HG03064 (cell line): ENCODE data around the gene FOXK1.

Experiments used
- ATAC-seq: cut with Tn5 transposase; IDR thresholded peaks from one replicate; pipeline ENCODE4 v1.9.1; 2021; ENCODE audit warnings: low read depth; ENCODE audit not compliant: unreplicated experiment

The FOXK1 gene

GRCh38 chr7:4762121-4763055 is 80.3 kb downstream of the FOXK1 start:
- ATAC-seq = no peak

DNA sequence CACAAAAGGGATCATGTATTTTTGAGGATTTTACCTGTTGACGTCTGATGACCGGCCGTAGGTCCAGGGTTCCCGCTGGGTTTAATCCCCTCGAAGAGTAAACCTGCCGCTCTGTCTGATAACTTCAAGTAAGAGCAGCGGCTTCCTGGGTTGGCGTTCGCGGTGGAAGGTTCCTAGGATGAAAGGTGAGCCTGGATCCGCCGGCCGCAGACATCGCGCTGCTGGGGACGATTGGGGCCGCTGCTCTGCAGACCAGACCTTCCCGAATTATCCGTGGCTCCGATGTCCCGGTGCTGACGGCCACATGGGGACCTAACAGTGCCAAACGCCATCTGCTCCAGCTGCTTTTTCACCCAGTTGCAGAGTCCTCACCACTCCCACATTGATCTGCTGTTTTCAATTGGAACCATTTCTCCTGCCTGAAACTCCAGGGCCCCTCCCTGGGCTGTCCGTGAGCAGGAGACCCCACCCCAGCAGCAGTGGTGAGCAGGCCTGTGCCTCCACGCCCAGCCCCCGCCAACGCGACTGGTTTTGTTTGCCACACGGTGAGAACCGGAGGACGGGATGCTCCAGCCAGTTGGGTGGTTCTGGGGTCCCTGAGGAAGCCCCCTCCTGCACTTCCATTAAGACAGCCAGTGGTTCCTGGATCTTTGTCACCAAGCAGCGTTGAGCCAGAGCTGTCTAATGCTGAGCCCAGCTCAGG is 81.1 kb downstream of the FOXK1 start:
- ATAC-seq = no peak

GRCh38 chr7:4763794-4764185 is 81.7 kb downstream of the FOXK1 start:
- ATAC-seq = no peak

- no peak for ATAC-seq
Measured at GRCh38 chr7:4764402-4765007, 82.4 kb downstream of the FOXK1 start.

DNA sequence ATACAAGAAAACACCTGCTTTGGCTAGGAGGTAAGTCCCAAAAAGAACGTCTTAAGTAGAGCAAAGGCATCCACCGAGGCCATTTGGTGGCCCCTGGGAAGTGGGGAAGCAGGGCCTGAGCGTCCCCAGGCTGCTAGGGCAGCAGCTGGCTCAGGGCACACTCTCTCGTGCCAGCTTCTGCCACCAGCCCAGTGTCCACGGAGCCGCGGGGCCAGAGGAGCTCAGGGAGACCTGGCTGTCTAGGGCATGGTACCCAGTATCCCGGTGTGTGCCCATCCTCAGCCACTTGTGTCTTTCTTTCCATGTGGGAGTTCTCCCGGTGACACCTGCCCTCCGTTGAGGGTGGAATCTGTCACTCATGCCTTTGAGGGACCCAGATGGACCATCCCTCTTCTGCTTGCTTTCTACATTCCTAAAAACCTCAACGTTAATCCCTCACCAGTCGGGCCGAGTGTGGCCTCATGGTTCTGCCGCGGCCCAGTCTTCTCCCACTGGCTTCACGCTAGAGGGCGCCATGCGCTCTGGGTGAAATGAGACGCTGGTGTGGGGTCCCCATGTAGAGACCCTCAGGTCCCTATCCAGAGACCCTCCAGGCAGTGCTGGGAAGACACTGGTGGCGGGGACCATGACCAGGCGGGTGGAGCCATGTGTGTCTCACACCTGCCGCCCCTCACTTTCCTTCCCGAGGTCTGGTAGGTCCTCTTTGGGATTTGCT is 83.8 kb downstream of the FOXK1 start:
- ATAC-seq = no peak

DNA sequence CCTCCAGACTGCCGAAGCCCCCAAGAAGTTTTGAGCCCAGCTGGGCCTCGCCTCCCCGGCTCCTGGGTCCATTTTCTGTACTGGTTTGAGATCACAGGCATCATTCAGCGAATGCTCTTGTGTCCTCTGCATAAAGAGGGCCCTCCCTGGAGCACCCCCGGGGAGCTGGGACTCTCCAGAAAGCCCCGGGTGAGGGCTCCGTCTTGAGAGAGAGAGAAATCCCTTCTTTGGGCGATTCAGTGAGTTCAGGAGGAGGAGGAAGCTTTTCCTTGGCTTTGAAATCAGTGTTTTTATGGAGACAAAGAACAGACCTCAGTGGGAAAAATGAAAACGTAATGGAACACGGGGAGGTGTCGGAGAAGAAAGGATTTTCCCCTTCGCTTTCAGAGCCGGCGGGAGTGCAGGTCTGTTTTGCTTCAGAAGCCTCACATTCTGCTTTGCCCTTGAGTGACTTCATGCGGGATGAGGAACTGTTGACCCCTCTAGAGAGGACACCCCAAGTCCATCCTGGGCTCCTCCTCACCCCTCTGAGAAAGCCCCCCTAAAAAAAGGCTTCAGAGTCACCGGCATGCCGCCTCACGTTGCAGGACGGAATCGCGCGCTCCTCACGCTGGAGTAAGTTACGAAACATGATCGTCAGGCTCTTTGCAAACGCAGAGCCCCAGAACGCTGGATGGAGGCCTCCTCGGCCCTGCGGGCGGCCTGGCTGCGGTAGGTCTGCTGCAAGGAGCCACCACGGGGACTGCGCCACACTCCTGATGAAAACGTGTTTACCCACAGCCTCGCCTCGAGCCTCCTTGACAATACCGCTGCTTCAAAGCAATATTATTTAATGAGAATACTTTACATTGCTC is 84.8 kb downstream of the FOXK1 start:
- no peak for ATAC-seq

GRCh38 chr7:4768597-4769569 is 86.8 kb downstream of the FOXK1 start:
- ATAC-seq = no peak

GRCh38 chr7:4769761-4770160 is 87.7 kb downstream of the FOXK1 start:
- ATAC-seq = no peak

DNA sequence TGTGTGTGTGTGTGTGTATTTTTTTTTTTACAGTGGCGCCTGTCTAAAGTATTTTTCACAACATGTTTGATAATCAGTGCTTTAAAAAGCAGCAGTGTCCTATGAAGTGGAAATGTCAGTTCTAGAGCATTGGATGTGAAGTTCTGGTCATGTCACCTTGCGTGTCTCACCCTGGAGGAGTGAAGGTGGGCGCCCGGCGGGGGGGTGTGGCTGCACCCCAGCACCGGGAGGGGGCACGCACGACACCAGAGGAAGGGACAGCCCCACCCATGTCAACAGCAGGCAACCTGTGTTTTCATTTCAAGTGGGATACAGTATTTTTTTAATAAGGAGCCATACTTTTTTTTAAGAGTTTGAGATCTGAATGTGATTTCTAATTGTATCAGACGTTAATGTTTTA is 88.8 kb downstream of the FOXK1 start:
- ATAC-seq = no peak

DNA sequence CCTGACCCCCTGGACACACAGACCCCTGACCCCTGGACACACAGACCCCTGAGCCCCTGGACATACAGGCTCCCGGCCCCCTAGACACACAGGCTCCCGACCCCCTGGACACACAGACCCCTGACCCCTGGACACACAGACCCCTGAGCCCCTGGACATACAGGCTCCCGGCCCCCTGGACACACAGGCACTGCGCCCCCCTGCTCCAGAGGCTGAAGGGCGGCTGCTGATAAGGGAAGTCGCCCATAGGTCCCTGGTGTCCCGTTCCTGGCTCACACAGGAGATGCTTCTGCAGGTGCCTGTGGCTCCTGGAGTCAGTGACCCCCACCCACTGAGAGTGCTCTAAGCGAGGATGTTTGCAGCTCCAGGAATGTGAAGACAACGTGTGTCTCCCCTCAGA is 89.6 kb downstream of the FOXK1 start:
- ATAC-seq = no peak

- ATAC-seq = no peak
Measured at GRCh38 chr7:4772306-4772705, 90.2 kb downstream of the FOXK1 start.

DNA sequence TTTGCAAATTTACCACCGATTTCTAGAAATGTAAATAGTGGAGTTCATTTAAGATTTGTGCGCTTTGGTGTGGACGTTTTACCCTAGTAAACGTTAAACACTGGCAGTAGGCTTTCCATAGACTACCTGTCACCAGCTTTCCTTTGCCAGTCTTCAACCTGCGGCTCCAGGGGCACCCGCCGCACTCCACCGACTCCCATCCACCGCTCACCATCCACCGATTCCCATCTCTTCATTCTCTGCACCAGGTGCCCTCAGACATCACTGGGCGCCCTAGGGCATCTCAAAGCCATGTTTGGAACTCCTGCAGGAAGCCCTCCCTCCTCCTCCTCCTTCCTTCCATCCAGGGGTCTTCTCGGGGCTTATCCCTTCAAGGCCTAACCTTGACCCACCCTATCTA is 91.9 kb downstream of the FOXK1 start:
- no peak for ATAC-seq

GRCh38 chr7:4774658-4775249 is 92.7 kb downstream of the FOXK1 start:
- ATAC-seq = peak; percentile 36

DNA sequence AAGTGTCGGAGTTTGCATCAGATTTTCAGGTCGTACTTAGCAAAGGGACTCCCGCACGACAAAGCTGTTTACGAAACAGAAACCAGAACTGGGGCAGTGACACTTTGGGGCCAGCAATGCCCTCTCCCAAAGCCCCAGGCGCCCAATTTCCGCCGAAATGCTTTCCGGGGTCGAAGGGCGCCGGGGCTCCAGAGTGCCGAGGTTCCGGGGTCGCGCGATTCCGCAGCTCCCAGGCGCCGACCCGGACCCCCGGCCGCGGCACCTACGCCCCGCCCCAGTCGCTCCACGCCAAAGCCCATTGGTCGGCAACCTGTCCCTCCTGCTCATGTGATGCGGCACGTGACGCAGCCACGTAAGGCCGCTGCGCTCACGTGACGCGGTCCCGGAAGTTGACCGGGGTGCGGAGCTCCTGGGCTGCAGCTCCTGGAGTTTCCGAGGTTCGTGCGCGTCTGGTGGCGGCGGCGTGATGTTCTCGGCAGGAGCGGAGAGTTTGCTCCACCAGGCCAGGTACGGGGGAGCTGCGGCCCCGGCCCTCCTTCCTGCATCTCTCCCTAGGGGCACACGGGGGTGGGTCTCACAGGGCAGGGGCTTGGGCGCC is 93.3 kb downstream of the FOXK1 start, which contains the start of gene AP5Z1:
TSS of gene AP5Z1 (plus strand) at position 374 of the 598 bp plus-strand sequence. CDS start at position 467, 93 bp downstream.
- ATAC-seq = peak; percentile 87

- no peak for ATAC-seq
Measured at GRCh38 chr7:4775848-4776623, 93.9 kb downstream of the FOXK1 start.

DNA sequence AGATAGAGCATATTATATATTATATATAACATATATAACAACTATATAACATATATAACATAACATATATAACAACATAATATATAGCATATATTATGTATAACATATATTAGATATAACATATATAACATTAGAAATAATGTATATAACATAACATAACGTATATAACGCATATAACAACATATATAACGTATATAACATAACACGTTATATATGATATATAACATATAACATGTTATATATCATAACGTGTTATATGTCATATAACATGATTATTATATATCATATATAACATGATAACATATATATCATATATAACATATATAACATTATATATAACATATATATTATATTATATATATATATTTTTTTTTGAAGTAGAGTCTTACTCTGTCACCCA is 97.0 kb downstream of the FOXK1 start:
- ATAC-seq = no peak
